Vagina (tissue), 2 donors: ENCODE data around the gene TNFRSF19.

Experiments
- CTCF ChIP-seq, 3 experiments: fragments of 450-650 bp in 2 of 3; fragments of 200-600 bp in 1 of 3; sonication (generic) in 1 of 3; IDR thresholded peaks; one replicate each; pipeline ENCODE4 v1.5.1; 2017 to 2019; ENCODE audit warnings: antibody characterized with exemption in 3 of 3, mild to moderate bottlenecking in 2 of 3, moderate library complexity in 2 of 3
- POLR2A ChIP-seq, 2 donors: fragments of 450-650 bp; IDR thresholded peaks; one replicate each; pipeline ENCODE4 v1.6.1; 2017; ENCODE audit warnings: antibody characterized with exemption in 2 of 2, mild to moderate bottlenecking in 2 of 2, moderate library complexity in 2 of 2

GRCh38 chr13:23678795-23679194 lies 108.6 kb downstream of the TNFRSF19 start:
- TF ChIP-seq CTCF (IDR thresholded peaks at IDR 0.05) (no peak), POLR2A (IDR thresholded peaks at IDR 0.05) (no peak)
